ENCODE measurements around the gene CEP44. TPM values are rescaled to one million over a fixed set of nuclear protein-coding genes. Genes with fewer than 3 reads are reported as not detected.

Gene CEP44
- total RNA-seq, 4 donors from 2014 or later: 5.9 to 43.4 (median 22.2) TPM

DNA sequence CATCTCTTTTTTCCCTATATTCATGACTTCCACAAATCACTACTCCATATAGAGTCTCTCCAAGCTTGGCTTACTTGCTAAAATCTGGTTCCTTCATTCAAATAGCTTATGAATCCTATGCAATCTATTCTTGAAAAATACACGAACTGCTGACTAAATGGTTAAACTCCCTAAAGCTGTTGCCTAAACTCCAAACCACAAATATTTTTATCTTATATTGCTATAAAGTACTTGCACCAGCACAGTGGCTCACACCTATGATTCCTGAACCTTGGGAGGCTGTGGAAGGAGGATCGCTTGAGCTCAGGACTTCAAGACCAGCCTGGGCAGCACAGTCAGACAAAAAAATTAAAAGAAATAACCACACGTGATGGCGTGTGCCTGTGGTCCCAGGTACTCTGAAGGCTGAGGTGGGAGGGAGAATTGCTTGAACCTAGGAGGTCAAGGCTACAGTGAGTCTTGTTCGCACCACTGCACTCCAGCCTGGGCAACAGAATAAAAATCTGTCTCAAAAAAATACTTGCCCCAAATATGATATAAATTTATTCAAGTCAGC, 2.5 kb upstream of the CEP44 start:
- Histone ChIP-seq H3K4me3 (no peak overlapping the region), H3K27me3 (no peaks in the 10 kb centered on the region), H3K4me1 (peaks cover 0 to 13% of the 10 kb centered on the region in 2 donors), H3K9me3 (no peaks in the 10 kb centered on the region), H3K36me3 (no peaks in the 10 kb centered on the region), H3K27ac (no peak overlapping the region)
- no peak for TF ChIP-seq CTCF (IDR thresholded peaks at IDR 0.05)
- TF ChIP-seq POLR2A (IDR thresholded peaks at IDR 0.05): no peak
- intact Hi-C loops (cut with DNase I; ENCODE audit: low total_unique reads): no loop called here
- no peak for DNase-seq

DNA sequence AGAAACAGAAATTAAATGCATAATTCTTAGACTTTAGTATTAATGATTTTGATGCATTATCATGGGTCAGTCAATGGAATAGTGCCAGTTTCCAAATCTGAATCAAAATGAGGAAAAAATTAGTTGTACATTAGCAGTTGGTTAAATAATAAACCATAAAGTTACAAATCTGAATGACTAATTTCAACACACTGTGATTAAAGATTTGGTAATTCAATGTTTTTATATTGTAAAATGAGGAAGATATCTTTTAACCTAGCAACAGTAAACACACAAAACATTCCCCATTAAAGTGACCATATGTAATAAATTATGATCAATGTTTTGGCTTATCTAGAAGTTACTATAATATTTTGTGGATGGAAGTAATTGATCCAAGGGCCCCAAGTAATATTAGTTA, 1.8 kb upstream of the CEP44 start:
- H3K27ac ChIP-seq: no peak overlapping the region
- DNase-seq: no peak
- no peaks in the 10 kb centered on the region for H3K9me3 ChIP-seq
- H3K36me3 ChIP-seq: no peaks in the 10 kb centered on the region
- peak overlapping the region in 1 of 2 donors; percentile 76 for H3K4me3 ChIP-seq
- TF ChIP-seq POLR2A (IDR thresholded peaks at IDR 0.05) (no peak), CTCF (IDR thresholded peaks at IDR 0.05) (no peak)
- intact Hi-C loops (cut with DNase I; ENCODE audit: low total_unique reads): no loop called here
- H3K4me1 ChIP-seq: peaks cover 0 to 13% of the 10 kb centered on the region in 2 donors
- H3K27me3 ChIP-seq: no peaks in the 10 kb centered on the region

DNA sequence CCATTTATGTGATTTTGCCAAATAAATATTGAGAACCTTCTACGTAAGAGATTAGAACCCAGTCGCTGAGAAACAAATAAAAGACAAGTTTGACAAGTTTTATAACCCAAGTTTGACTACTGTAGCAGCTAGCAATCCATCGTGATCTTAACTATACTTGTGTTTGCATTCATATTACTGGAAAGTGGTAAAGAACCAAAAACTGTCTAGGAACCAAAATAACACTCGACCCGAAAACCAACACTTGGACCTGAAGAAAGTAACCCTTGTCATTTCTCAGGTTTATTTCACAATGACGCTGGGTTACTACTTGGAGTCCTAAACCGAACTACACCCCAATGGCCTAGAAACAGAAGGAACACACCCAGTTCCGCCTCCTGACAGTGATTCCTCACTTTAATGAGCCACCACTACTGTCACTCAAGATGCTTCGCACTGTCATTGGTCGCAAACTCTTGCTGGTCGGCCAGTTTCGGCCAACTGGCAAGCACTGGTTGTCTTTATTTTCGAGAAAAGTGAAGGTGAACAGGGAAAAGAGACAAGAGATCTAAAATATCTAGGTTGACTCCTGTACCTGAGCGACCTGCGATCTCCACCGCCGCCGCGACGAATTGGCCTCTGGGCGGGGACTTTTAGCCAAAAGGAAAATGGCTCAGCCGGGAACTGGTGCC, 740 bp upstream of the CEP44 start:
- Histone ChIP-seq H3K4me1 (peaks cover 0 to 13% of the 10 kb centered on the region in 2 donors), H3K4me3 (peak overlapping the region; percentile 76 to 93), H3K27me3 (no peaks in the 10 kb centered on the region), H3K27ac (peak overlapping the region; percentile 93 to 99), H3K36me3 (no peaks in the 10 kb centered on the region), H3K9me3 (no peaks in the 10 kb centered on the region)
- TF ChIP-seq CTCF (IDR thresholded peaks at IDR 0.05) (peak in 1 of 4 experiments; percentile 17), POLR2A (IDR thresholded peaks at IDR 0.05) (no peak)
- intact Hi-C loops (cut with DNase I; ENCODE audit: low total_unique reads): no loop called here
- DNase-seq: peak; percentile 71 to 79

DNA sequence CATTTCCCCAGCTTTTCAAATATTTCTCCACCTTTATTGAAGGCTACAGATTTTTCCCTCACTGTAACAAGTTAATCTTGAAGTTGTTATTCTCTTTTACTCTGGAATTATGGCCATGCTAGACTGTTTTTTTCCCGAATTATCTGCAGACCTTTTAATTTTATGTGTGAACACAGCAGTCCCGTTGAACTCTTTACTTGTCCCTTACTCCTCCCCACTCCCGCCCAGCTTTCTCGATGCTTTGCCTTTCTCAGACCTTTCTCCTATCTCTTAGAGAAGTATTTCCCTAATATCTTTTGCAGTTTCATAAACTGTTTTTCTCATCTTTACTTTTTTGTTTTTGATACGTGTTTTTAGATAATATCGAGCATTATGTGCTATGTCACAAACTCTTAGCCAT, 776 bp downstream of the CEP44 start:
- Histone ChIP-seq H3K36me3 (no peaks in the 10 kb centered on the region), H3K4me1 (peaks cover 0 to 13% of the 10 kb centered on the region in 2 donors), H3K27me3 (no peaks in the 10 kb centered on the region), H3K4me3 (peak overlapping the region; percentile 76 to 93), H3K27ac (peak overlapping the region; percentile 93 to 99), H3K9me3 (no peaks in the 10 kb centered on the region)
- TF ChIP-seq CTCF (IDR thresholded peaks at IDR 0.05) (no peak), POLR2A (IDR thresholded peaks at IDR 0.05) (no peak)
- DNase-seq: no peak
- intact Hi-C loops (cut with DNase I; ENCODE audit: low total_unique reads): no loop called here

DNA sequence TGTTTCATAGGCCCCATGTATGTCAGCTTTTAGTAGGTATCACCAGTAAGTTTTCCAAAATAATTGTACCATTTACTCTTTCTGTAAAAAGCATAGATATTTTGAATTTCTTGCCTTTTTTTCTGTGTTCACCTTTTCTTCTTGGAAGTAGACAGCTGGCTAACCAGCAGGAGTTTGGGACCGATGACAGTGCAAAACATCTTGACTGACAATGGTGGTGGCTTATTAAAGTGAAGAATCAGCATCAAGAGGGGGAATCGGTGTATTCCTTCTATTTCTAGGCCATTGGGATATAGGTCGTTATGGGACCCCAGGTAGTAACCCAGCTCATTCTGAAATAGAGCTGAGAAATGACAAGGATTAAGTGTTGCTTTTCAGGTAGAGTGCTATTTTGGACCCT, 3.2 kb downstream of the CEP44 start:
- Histone ChIP-seq H3K36me3 (no peaks in the 10 kb centered on the region), H3K9me3 (peaks cover 0 to 5% of the 10 kb centered on the region in 2 donors), H3K27ac (no peak overlapping the region), H3K4me1 (peaks cover 0 to 6% of the 10 kb centered on the region in 2 donors), H3K4me3 (no peak overlapping the region), H3K27me3 (no peaks in the 10 kb centered on the region)
- DNase-seq: no peak
- TF ChIP-seq CTCF (IDR thresholded peaks at IDR 0.05): no peak
- no peak for TF ChIP-seq POLR2A (IDR thresholded peaks at IDR 0.05)
- intact Hi-C loops (cut with DNase I; ENCODE audit: low total_unique reads): no loop called here

All from uterus (tissue), 4 donors.